Esophagus mucosa (tissue), 1 donor: Measurements from ENCODE around the gene EIF6. TPM values are rescaled to one million over a fixed set of nuclear protein-coding genes. Genes with fewer than 3 reads are reported as not detected.
A peak's percentile ranks its signal among the peaks of the same experiment; 100 is the strongest.

Source experiments
- ATAC-seq: fragments of 200-7000 bp; cut with Tn5 transposase; one replicate; pipeline ENCODE4 v1.9.1; 2020
- total RNA-seq: library from RNA; stranded (reverse); gene quantifications from one replicate; pipeline ENCODE4 v1.2.4, GENCODE V29; 2023
- donor health status: DM: yes; HTN: yes; CAD: no.

The EIF6 gene
- total RNA-seq, 1 donor from 2014 or later, result 256 TPM

DNA sequence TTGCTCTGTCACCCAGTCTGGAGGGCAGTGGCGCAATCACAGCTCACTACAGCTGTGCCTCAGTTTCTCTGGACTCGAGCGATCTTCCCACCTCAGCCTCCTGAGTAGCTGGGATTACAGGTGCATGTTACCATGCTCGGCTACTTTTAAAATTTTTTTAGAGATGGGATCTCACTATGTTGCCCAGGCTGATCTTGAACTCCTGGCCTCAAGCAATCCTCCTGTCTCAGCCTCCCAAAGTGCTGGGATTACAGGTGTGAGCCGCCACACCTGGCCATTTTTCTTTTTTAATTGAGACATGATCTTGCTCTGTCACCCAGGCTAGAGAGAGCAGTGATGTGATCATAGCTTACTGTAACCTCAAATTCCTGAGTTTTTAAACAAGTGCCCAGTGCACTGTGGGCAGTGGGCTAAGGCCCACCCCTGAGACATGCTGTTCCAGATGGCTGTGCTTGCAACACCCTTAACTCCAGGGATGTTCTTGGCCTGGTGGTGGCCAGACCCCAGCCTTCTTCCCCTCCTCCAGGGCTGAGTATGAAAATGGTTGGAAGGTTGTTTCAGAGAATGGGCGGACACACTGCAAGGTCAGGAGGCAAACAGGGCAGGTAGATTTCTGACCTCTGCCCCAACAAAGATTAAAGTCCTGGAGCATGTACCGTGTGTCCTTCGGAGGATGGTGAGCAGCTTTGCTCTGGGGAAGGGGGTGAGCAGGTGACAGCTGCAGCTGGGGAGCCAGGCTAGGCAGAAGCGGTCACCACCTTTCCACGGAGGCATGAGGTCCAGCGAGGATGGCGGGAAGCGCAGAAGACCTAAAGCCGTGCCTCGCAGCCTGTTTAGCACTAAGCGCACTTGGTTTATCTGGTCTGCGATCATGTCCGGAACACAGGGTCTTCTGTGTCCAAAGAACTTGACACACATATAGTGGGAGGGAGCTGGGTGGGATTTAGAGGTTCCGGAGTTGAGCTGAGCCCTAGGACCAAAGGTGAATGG is 9.0 kb upstream of the EIF6 start:
- no peak for ATAC-seq

DNA sequence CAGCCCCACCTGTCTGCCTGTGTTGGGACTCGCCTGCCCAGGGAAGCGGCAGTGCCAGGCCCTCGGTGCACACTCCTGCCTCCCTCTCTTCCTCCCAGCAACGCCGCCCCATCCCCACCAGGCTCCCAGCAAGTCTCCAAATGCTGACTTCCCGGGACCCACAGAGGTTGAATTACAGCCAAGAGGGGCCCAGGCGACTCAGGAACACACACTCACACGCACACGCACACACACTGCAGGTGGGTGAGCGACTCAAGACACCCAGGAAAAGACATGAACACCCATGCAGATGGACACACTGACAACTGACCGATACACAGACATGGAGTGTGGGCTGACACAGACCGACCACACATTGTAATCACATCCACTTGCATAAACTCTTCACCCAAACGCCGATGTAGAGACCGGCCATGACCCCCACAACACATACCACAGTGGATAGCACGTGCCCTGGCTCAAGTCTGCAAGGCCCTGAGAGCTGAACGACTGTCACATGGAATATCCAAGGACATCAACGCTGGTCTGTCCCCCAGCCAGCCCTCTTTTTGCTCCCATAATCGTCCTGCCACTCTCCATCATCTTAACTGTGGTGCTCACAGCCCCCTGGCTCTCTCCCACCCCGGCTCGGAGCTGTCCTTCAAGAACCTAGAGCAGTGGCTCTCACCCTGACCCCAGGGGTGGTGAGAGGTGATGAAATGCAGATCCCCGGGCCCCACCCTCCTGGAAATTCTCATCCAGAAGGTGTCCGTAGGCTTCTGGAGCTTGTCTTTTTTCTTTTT is 8.1 kb upstream of the EIF6 start:
- no peak for ATAC-seq

DNA sequence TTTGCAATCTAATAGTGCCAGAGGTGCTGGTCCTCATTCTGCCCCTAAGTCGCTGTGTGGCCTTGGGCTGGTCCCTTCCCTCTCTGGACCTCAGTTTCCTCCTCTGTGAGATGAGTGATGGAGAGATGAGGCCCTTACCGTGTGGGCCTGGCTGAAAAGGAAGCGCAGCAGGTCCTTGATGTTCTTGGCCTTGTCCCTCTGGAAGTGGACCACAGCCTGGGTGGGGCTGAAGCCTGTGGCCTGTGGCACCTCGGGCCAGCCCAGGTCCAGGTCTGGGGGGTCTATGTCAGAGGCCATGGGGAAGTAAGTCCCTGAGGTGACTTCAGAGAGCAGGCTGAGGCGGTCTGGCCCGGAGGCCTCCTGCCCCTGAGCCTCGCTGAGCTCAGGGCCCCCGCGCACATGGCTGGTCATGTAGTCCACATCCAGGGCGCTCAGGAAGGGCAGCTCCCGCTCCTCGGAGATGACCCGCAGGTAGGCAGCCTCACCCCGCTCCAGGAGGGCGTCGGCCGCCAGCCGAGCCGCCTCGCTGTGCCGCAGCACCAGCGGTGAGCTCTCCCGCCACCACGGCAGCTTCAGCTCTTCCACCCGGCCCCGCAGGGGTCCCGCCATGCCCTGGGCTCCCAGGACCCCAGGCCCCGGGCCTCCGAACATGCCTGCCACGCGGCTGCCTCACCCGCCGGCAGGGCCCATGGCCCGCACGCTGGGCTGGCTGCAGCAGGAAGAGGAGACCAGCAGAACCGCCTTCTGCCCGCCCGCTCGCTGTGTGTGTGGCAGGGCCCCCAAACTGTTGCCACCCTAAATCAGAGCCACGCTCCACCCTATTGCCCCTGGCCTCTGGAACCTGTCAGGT is 7.3 kb upstream of the EIF6 start, which contains the start of gene FAM83C:
FAM83C (minus strand) TSS at position 772 of the 850 bp plus-strand sequence; CDS start at position 651, 121 bp downstream.
- peak; percentile 87 for ATAC-seq

DNA sequence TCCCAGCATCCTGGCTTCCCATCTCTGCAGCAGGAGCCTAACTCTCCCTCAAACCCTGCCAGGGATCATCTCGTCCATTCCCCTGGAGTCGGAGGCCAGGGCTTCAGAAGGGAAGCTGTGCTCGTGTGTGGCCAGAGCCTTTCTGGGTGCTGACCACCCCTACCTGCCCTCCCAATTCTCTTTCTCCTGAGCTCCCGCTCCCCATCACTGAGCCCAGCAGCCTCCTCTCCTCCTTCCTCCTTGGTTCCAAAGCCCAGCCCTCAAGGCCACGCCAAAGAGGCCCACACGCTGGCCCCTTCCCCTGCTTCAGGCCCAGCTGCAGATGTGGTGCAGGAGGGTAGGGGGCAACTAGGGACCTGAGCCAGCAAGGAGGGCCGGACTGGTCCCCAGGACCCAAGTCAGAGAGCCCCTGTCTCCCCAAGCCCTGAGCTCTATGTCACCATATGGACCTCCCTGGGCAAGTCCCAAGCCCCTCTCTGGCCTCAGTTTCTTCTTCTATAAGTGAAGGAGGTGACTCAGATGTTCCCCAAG is 6.4 kb upstream of the EIF6 start:
- ATAC-seq, result no peak

DNA sequence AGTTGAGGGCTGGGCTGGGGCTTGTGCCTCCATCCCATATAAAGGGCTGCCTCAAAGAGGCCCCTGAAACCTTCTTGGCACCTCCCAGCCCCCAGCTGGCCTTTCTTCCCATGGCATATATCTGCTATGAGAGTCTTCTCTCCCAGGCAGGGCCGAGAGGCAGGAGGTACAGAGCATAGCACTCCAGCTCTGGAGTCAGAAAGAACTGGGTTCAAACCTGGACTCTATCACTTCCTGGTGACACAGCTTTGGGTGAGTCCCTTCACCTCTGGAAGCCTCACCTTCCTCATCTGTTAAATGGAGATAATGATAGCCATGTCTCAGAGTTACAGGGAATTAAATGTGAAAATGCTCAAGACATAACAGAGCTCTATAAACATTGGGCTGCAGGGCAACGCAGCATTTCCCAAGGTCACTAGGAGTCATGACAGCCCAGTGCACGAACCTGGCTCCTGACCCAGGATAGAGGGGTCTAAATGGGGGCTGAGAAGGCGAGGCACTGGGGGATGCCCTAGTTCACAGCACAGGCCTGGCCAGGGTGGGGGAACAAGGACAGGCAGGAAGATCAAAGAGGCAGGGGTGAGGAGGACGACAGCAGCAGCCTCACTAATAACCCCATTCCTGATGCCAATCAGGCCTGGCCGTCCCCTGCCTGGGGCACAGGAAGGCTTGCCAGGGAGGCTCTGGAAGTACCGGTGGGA is 5.8 kb upstream of the EIF6 start:
- no peak for ATAC-seq

DNA sequence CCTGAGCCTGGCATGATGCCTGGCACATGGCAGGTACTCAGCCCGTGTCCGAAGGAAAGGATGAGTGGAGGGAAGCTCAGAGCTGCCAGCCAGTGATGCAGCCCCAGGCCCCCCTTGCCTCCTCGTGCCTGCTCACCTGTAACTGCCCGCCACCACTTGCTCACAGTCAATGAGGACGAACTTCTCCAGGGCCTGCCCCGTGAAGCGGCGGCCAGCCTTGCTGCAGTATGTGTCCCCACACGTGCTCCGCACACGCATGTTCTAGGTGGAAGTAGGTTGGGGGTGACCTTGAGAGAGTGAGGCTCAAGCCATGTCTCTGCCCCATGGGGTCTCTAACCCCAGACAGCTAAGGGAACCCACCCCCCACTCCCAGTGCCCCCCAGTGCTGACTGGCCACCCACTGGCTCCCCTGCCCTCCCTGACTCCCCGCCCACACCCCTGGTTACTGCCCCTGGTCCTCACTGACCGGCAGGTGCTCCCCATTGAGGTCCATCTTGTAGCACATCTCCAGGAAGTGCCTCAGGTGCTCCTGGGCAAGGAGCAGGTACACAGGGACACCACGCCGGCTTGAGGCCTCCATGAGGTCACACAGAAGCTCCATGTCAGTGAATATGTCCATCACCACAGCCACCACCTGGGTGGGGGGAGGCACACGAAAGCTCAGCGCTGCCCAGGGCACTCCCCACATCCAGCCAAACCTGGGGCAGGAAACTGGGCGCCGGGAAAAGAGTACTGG is 3.9 kb upstream of the EIF6 start:
- no peak for ATAC-seq

DNA sequence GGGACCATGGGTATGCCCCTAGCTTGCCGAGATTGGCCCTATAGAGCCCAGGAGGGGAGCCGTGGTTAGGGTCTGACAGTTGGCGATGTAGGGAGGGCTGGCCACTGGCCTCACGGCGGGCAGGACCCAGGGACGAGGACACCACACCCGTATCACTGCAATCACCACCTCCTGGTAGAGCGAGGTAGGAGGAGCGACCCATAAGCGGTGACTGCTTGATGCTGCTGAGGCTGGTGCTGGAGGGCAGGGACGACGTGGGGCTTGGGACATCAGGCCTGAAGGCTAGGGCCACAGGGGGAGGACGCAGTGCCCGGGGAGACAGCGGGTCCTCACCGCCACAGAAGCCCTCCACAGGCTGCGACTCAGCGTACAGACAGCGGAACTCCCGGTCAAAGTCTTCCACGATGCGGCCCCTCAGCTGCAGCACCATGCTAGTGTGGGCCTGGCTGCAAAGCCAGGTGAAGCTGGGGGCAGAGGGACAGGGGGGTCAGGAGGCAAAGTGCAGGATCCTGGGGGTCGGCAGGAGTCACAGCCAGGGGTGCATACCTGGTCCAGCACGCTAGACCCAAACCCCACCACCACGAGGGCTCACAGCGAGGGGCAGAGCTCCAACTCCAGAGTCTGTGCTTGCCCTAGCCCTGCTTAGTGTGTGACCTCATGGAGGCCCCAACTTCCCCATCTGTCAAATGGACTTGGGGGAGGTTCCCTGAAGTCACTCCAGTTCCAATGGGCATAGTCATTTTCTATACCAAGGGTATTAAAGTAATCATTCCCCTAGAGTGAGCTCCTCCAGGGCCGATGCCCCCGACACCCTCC is 3.1 kb upstream of the EIF6 start:
- ATAC-seq, result no peak

DNA sequence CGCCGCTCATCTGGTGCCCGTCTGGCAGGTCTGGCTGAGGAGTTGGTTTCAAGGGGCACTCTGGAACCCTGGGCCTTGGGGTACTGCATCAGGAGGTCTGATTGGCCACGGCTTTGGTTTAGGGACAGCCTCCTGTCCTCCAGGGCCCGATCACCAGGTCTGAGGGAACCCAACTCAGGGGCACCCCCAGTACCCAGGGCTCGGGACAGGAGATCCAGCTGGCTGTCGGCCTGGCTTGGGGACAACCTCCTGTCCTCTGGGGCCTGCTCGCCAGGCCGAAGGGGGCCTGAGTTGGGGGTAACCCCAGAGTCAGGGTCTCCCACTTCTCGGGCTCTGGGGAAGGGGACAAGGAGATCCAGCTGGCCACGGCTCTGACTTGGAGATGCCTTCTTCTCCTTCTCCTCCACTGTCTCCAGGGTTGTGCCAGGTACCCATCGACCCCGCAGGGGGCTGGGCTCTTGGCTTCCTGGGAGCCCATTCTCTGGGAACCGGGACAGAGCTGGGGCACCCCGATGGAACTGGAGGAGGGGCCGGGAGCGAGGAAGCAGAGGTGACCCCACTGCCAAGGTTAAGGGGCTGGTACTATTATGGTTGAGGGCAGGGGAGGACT is 2.4 kb upstream of the EIF6 start:
- ATAC-seq, result no peak

DNA sequence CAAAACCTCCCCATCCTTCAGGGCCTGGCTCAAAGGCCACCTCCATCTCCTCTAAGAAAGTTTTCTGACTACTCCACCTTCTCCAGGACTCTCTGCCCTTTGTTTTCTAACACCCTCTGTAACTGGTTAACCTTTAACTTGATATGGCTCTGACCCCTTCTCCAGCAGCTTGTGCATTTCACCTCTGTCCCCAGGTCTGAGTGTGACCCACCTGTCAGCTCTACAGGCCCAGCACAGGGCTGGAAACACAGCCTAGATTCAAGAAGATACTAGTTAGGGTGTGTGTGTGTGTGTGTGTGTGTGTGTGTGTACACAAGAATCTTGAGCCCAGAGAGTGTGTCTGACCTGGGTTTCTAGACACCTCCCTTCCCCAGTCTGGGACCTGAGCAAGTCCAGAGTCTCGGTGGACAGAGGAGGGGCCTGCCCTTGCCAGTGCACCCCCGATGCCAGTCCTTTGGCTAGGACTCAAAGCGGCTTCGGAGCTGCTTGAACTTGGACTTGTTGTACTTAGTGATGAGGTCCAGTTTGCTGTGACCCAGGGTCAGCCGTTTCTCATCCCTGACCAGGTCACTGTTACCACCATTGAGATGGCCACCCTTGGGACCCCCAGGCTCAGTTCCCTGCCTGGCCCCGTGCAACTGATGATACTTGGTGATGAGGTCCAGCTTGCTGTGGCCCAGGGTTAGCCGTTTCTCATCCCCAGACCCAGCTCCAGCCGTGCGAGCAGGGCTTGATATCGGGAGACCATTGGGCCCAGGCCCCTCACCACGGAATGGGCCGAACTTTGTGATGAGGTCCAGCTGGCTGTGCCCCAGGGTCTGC is 1.7 kb upstream of the EIF6 start:
- ATAC-seq, result no peak

DNA sequence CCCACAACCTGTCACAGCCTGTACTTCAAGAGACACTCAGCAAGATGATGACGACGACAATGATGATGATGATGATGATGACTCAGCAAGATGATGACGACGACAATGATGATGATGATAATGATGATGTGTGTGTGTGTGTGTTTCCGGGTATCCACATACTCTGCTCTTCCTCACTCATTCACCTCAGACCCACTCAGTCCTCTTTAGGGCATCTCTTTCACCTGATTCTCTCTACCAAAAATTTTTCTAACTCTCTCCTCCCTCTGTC is 1.2 kb upstream of the EIF6 start:
- peak; percentile 24 for ATAC-seq

DNA sequence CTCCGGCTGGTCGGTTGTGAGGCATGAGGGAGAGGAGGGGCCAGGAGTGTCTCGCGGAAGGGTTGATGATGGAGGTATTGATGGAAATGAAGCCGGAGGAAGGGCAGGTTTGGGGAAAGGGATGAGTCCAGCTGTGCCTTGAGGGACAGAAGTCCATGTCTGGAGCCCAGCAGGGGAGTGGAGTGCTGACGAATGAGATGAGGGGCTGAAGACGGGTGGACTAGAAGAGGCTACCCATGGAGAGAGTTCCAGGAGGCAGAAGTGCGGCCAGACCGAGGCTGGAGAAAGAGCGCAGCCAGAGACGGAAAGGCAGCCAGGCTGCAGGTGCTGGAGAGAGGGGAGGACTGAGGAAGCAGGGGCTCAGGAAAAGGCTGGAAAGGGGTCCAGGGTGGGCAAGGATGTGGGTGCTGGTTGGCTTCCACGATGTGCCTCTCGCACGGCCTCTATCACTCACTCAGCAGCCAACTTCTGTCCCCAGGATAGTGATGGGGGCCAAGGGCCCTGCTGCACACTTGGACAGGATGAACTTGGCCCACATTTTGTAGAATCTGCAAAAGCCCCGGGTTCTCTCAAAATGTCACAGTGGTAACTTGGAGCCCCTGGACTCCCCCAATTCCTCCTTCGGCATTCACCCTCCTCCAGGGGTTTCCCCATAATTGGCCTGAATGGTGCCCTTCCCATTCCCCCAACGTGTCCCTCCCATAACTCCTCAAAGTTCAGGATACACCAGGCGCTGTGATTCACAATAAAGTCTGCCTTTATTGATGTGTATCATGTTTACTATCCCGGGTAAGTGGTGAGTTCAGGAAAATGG is 627 bp upstream of the EIF6 start:
- ATAC-seq, result no peak

DNA sequence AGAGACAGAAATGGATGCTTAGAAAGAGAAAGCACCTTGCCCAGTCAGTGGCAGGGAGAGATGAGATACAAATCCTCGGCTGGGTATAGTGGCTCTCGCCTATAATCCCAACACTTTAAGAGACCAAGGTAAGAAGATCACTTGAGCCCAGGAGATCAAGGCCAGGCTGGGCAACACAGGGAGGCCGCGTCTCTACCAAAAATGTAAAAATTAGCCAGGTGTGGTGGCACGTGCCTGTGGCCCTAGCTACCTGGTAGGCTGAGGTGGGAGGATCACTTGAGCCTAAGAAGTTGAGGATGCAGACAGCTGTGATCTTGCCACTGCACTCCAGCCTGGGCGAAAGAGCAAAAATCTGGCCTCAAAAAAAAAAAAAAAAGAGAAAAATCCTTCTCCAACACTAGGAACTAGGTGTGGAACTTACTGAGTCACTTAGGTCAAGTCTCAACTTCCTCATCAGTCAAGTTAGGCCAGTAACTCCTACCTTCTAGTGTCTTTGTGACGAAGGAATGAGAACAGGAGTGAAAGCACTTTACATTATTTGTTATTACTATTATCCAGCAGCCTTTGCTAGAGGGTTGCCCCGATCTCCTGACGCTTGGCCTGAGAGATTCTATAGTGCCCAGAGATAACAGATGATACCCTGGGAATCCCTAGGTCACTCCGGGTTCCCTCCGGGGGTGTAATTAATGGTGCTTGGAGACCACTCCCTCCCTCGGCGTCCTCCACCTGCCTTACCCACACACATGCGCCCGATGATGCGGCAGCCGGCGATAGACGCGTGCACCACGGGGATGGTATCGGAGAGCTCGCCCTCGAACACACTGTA is 918 bp downstream of the EIF6 start:
- ATAC-seq, result peak; percentile 58

DNA sequence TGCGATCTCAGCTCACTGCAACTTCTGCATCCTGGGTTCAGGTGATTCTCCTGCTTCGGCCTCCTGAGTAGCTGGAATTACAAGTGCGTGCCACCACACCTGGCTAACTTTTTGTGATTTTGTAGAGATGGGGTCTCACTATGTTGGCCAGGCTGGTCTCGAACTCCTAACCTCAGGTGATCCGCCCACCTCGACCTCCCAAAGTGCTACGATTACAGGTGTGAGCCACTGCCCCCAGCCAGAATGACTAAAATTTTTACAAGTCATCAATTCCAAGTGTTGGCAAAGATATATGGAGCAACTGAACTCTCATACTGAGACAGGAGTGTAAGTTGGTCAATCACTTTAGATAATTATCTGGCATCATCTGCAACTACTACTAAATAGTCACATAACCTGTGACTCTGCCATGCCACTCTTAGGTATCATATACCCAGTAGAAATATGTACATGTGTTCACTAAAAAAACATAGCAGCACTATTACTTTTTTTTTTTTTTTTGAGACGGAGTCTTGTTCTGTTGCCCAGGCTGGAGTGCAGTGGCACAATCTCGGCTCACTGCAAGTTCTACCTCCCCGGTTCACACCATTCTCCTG is 3.0 kb downstream of the EIF6 start:
- no peak for ATAC-seq

DNA sequence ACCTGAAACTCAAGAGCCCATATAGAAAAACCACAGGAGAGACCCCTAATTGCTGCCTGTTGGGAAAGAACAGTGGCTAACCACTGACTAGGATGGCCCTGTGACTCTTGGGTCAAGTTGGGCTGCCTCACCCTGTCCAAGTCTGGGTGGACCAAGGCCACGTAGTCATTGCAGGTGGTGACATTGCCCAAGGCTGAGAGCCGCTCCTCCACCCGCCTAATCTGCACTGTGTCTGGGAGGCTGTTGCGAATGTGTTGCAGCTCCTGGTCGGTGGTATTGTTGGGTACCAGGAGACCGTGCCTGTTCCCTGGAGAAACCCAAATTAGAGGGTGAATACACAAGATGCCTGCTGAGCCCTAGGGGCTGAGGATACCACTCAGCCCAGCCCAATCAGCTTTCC is 4.0 kb downstream of the EIF6 start:
- ATAC-seq, result no peak

DNA sequence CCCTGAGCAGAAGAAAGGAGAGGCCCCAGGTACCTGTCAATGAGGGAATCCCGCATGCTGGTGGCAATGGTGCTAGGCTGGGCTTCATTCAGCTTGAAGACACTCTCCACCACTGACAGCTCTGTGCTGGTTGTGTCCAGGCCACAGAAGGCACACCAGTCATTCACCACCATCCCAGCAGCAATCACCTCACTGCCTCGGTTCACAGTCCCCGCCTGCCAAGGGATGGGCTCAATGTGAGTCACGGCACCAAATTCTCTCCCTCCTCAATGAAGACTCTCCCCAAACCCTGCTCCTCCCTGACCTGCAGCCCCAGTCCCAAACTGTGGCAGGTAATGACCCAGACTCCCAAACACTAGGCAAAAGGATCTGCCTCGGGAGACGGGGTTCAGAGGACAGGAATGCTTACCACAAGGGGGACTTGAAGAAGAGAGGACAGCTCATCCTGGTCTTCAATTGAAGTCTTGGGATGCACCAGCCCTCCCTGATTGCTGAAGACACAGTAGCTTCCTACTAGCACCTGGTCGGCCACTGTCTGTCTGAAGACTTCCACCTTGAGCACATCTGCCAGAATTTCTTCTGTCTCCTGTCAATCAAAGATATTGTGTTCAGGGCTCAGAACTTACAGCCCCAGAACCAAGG is 4.9 kb downstream of the EIF6 start:
- peak; percentile 31 for ATAC-seq

DNA sequence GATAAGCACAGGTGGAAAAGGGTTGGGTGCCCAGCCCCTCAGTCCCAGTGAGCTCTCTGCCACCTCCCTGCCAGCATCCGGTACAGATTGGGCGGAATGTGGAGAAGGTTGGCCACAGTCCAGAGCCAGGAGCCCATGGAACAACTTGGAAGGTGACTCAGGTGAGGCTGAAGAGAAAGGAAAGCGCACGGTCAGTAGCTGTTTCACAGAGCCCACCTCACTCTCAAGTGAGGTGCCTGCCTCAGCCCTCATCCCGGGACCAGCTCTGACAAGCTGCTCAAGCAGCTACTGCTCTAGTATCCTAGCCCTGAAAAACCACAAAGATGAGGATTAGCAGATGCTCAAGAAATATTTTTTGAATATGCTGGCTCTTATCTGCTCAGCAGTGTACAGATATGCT is 5.5 kb downstream of the EIF6 start:
- no peak for ATAC-seq
